ENCODE data around the gene CPA4. TPM values are rescaled to one million over a fixed set of nuclear protein-coding genes. Genes with fewer than 3 reads are reported as not detected.

The CPA4 gene
- total RNA-seq, 6 donors from 2014 or later, result 0.20 to 0.34 TPM; not detected in 4

GRCh38 chr7:130293521-130293920 lies 560 bp downstream of the CPA4 start:
- WGBS, 2 donors, result 80 to 83% methylated on average over 8 of the region's 8 CpGs
- DNase-seq (no peak), ATAC-seq (ENCODE audit: low FRiP score in 2 of 2) (no peak)
- no peak for TF ChIP-seq EP300 (IDR thresholded peaks at IDR 0.05)
- no peak for TF ChIP-seq CTCF (IDR thresholded peaks at IDR 0.05)
- no peak for TF ChIP-seq POLR2A (IDR thresholded peaks at IDR 0.05)
- no peak for TF ChIP-seq POLR2AphosphoS5 (IDR thresholded peaks at IDR 0.05)
- H3K4me3 ChIP-seq, result no peak overlapping the region
- H3K4me1 ChIP-seq, result no peaks in the 10 kb centered on the region
- no peaks in the 10 kb centered on the region for H3K36me3 ChIP-seq
- H3K27me3 ChIP-seq, result no peaks in the 10 kb centered on the region
- no peak overlapping the region for H3K27ac ChIP-seq
- H3K9me3 ChIP-seq, result no peaks in the 10 kb centered on the region

GRCh38 chr7:130294314-130294713 lies 1.4 kb downstream of the CPA4 start:
- H3K4me1 ChIP-seq, result no peaks in the 10 kb centered on the region
- no peak overlapping the region for H3K27ac ChIP-seq
- no peaks in the 10 kb centered on the region for H3K9me3 ChIP-seq
- H3K27me3 ChIP-seq, result no peaks in the 10 kb centered on the region
- no peak for DNase-seq
- no peak for ATAC-seq (ENCODE audit: low FRiP score in 2 of 2)
- 71 to 90% methylated on average over 5 of the region's 5 CpGs for WGBS, 2 donors
- H3K36me3 ChIP-seq, result no peaks in the 10 kb centered on the region
- TF ChIP-seq EP300 (IDR thresholded peaks at IDR 0.05) (no peak), POLR2AphosphoS5 (IDR thresholded peaks at IDR 0.05) (no peak), POLR2A (IDR thresholded peaks at IDR 0.05) (no peak), CTCF (IDR thresholded peaks at IDR 0.05) (no peak)
- no peak overlapping the region for H3K4me3 ChIP-seq

- Histone ChIP-seq H3K36me3 (no peaks in the 10 kb centered on the region), H3K4me3 (no peak overlapping the region), H3K4me1 (no peaks in the 10 kb centered on the region), H3K9me3 (no peaks in the 10 kb centered on the region), H3K27ac (no peak overlapping the region), H3K27me3 (no peaks in the 10 kb centered on the region)
- DNase-seq, result no peak
- no peak for ATAC-seq (ENCODE audit: low FRiP score in 2 of 2)
- WGBS, 2 donors, result 93 to 94% methylated on average over 13 of the region's 13 CpGs
- TF ChIP-seq EP300 (IDR thresholded peaks at IDR 0.05) (no peak), POLR2AphosphoS5 (IDR thresholded peaks at IDR 0.05) (no peak), POLR2A (IDR thresholded peaks at IDR 0.05) (no peak), CTCF (IDR thresholded peaks at IDR 0.05) (no peak)
Measured at GRCh38 chr7:130296221-130296951, 3.4 kb downstream of the CPA4 start.

GRCh38 chr7:130297628-130298543 lies 4.9 kb downstream of the CPA4 start:
- 86% methylated on average over 14 to 20 of the region's 20 CpGs for WGBS, 2 donors
- TF ChIP-seq EP300 (IDR thresholded peaks at IDR 0.05) (no peak), POLR2A (IDR thresholded peaks at IDR 0.05) (no peak), CTCF (IDR thresholded peaks at IDR 0.05) (no peak), POLR2AphosphoS5 (IDR thresholded peaks at IDR 0.05) (no peak)
- Histone ChIP-seq H3K27me3 (no peaks in the 10 kb centered on the region), H3K4me1 (no peaks in the 10 kb centered on the region), H3K9me3 (no peaks in the 10 kb centered on the region), H3K27ac (no peak overlapping the region), H3K4me3 (no peak overlapping the region), H3K36me3 (no peaks in the 10 kb centered on the region)
- no peak for ATAC-seq (ENCODE audit: low FRiP score in 2 of 2)
- no peak for DNase-seq

Measured in upper lobe of left lung (tissue), 6 donors.